ENCODE measurements around the gene TUBB4B.
A peak's percentile ranks its signal among the peaks of the same experiment; 100 is the strongest.

TUBB4B gene

DNA sequence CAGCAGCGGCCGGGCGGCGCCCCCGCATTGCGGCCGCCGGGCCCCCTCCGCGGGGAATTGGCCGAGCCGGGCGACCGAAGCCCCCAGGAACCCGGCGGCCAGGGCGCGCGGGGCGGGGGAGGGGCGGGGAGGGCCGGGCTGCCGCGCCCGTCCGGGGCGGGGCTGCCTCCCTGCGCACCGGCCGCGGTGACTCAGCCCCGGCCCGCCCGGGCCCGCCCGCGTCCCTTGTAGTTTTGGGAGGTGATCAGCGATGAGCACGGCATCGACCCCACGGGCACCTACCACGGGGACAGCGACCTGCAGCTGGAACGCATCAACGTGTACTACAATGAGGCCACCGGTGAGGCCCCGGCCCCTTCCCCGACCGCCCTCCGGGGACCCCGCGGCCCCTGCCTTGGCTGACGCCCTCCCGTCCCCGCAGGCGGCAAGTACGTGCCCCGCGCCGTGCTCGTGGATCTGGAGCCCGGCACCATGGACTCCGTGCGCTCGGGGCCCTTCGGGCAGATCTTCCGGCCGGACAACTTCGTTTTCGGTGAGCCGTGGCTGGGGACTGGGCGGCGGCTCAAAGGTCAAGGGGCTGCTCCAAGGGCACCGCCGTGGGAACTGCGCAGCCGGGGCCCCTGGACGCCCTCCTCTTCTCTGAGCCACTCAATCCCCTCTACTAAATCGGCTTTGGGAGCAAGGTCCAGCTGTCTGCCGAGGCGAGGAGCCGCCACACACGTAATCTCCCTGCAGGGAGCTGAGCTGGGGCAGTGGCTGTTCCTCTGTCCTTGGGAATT, 592 bp downstream of the TUBB4B start (continued):
- no peak for TF ChIP-seq ZNF184 (tag by site-specific recombination; IDR thresholded peaks at IDR 0.05)
- no peak for TF ChIP-seq HOXD13 (CRISPR knock-in tag; IDR thresholded peaks at IDR 0.05; ENCODE audit: borderline replicate concordance)
- no peak for TF ChIP-seq SCRT1 (tag by site-specific recombination; IDR thresholded peaks at IDR 0.05; ENCODE audit: borderline replicate concordance)
- TF ChIP-seq BCL11A (tag by site-specific recombination; IDR thresholded peaks at IDR 0.05; ENCODE audit: low read depth) = 0 out of 2 replicates have a peak, but pooled peaks have one; percentile 15
- no peak for TF ChIP-seq ZNF510 (tag by site-specific recombination; IDR thresholded peaks at IDR 0.05; ENCODE audit: insufficient replicate concordance)
- TF ChIP-seq ZNF175 (tag by site-specific recombination; IDR thresholded peaks at IDR 0.05) = no peak
- TF ChIP-seq ZNF791 (tag by site-specific recombination; IDR thresholded peaks at IDR 0.05) = no peak
- no peak for TF ChIP-seq SP2 (tag by site-specific recombination; IDR thresholded peaks at IDR 0.05)
- 0 out of 2 replicates have a peak, but pooled peaks have one; percentile 37 for TF ChIP-seq PATZ1 (tag by site-specific recombination; IDR thresholded peaks at IDR 0.05)
- TF ChIP-seq, protein P1, sequence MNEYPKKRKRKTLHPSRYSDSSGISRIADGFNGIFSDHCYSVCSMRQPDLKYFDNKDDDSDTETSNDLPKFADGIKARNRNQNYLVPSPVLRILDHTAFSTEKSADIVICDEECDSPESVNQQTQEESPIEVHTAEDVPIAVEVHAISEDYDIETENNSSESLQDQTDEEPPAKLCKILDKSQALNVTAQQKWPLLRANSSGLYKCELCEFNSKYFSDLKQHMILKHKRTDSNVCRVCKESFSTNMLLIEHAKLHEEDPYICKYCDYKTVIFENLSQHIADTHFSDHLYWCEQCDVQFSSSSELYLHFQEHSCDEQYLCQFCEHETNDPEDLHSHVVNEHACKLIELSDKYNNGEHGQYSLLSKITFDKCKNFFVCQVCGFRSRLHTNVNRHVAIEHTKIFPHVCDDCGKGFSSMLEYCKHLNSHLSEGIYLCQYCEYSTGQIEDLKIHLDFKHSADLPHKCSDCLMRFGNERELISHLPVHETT (tag by site-specific recombination; IDR thresholded peaks at IDR 0.05) = no peak
- no peak for TF ChIP-seq ZNF362 (tag by site-specific recombination; IDR thresholded peaks at IDR 0.05)
- no peak for TF ChIP-seq ZNF623 (tag by site-specific recombination; IDR thresholded peaks at IDR 0.05)
- TF ChIP-seq KLF16 (tag by site-specific recombination; IDR thresholded peaks at IDR 0.05) = no peak
- TF ChIP-seq ZNF549 (tag by site-specific recombination; IDR thresholded peaks at IDR 0.05) = no peak
- TF ChIP-seq ZNF404 (tag by site-specific recombination; IDR thresholded peaks at IDR 0.05) = no peak
- no peak for TF ChIP-seq ZNF266 (tag by site-specific recombination; IDR thresholded peaks at IDR 0.05; ENCODE audit: low read depth)
- no peak for TF ChIP-seq ZNF366 (tag by site-specific recombination; conservative IDR thresholded peaks at IDR 0.05)
- TF ChIP-seq BCL6B (tag by site-specific recombination; IDR thresholded peaks at IDR 0.05) = no peak
- TF ChIP-seq ZNF37A (tag by site-specific recombination; IDR thresholded peaks at IDR 0.05) = no peak
- TF ChIP-seq, protein P2, sequence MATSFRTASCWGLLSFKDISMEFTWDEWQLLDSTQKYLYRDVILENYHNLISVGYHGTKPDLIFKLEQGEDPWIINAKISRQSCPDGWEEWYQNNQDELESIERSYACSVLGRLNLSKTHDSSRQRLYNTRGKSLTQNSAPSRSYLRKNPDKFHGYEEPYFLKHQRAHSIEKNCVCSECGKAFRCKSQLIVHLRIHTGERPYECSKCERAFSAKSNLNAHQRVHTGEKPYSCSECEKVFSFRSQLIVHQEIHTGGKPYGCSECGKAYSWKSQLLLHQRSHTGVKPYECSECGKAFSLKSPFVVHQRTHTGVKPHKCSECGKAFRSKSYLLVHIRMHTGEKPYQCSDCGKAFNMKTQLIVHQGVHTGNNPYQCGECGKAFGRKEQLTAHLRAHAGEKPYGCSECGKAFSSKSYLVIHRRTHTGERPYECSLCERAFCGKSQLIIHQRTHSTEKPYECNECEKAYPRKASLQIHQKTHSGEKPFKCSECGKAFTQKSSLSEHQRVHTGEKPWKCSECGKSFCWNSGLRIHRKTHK (tag by site-specific recombination; IDR thresholded peaks at IDR 0.05) = no peak
- TF ChIP-seq KLF17 (tag by site-specific recombination; IDR thresholded peaks at IDR 0.05) = peak; percentile 21; the same call in 1 of the 2 replicates
- no peak; the same call in 1 of the 2 replicates for TF ChIP-seq ZNF146 (tag by site-specific recombination; IDR thresholded peaks at IDR 0.05)
- no peak for TF ChIP-seq ZSCAN23 (tag by site-specific recombination; IDR thresholded peaks at IDR 0.05)
- TF ChIP-seq, protein P3, sequence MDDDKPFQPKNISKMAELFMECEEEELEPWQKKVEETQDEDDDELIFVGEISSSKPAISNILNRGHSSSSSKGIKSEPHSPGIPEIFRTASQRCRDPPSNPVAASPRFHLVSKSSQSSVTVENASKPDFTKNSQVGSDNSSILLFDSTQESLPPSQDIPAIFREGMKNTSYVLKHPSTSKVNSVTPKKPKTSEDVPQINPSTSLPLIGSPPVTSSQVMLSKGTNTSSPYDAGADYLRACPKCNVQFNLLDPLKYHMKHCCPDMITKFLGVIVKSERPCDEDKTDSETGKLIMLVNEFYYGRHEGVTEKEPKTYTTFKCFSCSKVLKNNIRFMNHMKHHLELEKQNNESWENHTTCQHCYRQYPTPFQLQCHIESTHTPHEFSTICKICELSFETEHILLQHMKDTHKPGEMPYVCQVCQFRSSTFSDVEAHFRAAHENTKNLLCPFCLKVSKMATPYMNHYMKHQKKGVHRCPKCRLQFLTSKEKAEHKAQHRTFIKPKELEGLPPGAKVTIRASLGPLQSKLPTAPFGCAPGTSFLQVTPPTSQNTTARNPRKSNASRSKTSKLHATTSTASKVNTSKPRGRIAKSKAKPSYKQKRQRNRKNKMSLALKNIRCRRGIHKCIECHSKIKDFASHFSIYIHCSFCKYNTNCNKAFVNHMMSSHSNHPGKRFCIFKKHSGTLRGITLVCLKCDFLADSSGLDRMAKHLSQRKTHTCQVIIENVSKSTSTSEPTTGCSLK (tag by site-specific recombination; IDR thresholded peaks at IDR 0.05) = no peak
- TF ChIP-seq ZSCAN18 (tag by site-specific recombination; IDR thresholded peaks at IDR 0.05) = no peak

Data from HEK293 (cell line).